Measurements from ENCODE around the gene STOML3. TPM values are rescaled to one million over a fixed set of nuclear protein-coding genes. Genes with fewer than 3 reads are reported as not detected.

STOML3 gene
- total RNA-seq, 1 experiment from 2014 or later, result not detected

GRCh38 chr13:38998739-38999138 is 8.1 kb upstream of the STOML3 start:
- Histone ChIP-seq H3K9me3 (ENCODE audit: control insufficient read depth, insufficient read depth, low read depth, low read length) (no peaks in the 10 kb centered on the region), H3K27me3 (ENCODE audit: control insufficient read depth, insufficient read depth, low read length) (no peaks in the 10 kb centered on the region), H3K4me3 (ENCODE audit: low read depth in 2 of 2, low read length in 2 of 2) (no peak overlapping the region), H3K36me3 (ENCODE audit: control insufficient read depth, insufficient read depth, low read length) (no peaks in the 10 kb centered on the region), H3K4me1 (ENCODE audit: control insufficient read depth, insufficient read depth, low read length) (no peaks in the 10 kb centered on the region), H3K27ac (ENCODE audit: low read length) (no peak overlapping the region)
- intact Hi-C loops (cut with micrococcal nuclease; ENCODE audit: unreplicated experiment) (no loop called here), in situ Hi-C loops (cut with HindIII; ENCODE audit: low pct_unique_long_range_greater_than_20kb, low sequenced_read_pairs) (no loop called here)
- ChIA-PET CTCF (no interaction called here), POLR2A (no interaction called here)
- BruUV-seq (replicated peaks), result no TSS peak
- DNase-seq (ENCODE audit: low read depth, low spot score) (no peak), ATAC-seq (no peak)
- no peak for TF ChIP-seq POLR2AphosphoS5 (IDR thresholded peaks at IDR 0.05; ENCODE audit: low read depth, low read length)
- no peak for TF ChIP-seq TCF7L2 (IDR thresholded peaks at IDR 0.05; ENCODE audit: low read depth, low read length)
- TF ChIP-seq, protein P1, sequence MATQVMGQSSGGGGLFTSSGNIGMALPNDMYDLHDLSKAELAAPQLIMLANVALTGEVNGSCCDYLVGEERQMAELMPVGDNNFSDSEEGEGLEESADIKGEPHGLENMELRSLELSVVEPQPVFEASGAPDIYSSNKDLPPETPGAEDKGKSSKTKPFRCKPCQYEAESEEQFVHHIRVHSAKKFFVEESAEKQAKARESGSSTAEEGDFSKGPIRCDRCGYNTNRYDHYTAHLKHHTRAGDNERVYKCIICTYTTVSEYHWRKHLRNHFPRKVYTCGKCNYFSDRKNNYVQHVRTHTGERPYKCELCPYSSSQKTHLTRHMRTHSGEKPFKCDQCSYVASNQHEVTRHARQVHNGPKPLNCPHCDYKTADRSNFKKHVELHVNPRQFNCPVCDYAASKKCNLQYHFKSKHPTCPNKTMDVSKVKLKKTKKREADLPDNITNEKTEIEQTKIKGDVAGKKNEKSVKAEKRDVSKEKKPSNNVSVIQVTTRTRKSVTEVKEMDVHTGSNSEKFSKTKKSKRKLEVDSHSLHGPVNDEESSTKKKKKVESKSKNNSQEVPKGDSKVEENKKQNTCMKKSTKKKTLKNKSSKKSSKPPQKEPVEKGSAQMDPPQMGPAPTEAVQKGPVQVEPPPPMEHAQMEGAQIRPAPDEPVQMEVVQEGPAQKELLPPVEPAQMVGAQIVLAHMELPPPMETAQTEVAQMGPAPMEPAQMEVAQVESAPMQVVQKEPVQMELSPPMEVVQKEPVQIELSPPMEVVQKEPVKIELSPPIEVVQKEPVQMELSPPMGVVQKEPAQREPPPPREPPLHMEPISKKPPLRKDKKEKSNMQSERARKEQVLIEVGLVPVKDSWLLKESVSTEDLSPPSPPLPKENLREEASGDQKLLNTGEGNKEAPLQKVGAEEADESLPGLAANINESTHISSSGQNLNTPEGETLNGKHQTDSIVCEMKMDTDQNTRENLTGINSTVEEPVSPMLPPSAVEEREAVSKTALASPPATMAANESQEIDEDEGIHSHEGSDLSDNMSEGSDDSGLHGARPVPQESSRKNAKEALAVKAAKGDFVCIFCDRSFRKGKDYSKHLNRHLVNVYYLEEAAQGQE (IDR thresholded peaks at IDR 0.05; ENCODE audit: insufficient read depth in 1 of 2, low read depth in 2 of 2, low read length in 1 of 2), result no peak
- TF ChIP-seq, protein P2, sequence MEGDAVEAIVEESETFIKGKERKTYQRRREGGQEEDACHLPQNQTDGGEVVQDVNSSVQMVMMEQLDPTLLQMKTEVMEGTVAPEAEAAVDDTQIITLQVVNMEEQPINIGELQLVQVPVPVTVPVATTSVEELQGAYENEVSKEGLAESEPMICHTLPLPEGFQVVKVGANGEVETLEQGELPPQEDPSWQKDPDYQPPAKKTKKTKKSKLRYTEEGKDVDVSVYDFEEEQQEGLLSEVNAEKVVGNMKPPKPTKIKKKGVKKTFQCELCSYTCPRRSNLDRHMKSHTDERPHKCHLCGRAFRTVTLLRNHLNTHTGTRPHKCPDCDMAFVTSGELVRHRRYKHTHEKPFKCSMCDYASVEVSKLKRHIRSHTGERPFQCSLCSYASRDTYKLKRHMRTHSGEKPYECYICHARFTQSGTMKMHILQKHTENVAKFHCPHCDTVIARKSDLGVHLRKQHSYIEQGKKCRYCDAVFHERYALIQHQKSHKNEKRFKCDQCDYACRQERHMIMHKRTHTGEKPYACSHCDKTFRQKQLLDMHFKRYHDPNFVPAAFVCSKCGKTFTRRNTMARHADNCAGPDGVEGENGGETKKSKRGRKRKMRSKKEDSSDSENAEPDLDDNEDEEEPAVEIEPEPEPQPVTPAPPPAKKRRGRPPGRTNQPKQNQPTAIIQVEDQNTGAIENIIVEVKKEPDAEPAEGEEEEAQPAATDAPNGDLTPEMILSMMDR (IDR thresholded peaks at IDR 0.05), result no peak
- no peak for TF ChIP-seq SIN3A (IDR thresholded peaks at IDR 0.05; ENCODE audit: borderline replicate concordance, insufficient read depth, low read depth, low read length)

GRCh38 chr13:38993381-38993780 is 2.8 kb upstream of the STOML3 start:
- H3K9me3 ChIP-seq (ENCODE audit: control insufficient read depth, insufficient read depth, low read depth, low read length), result no peaks in the 10 kb centered on the region
- in situ Hi-C loops (cut with HindIII; ENCODE audit: low pct_unique_long_range_greater_than_20kb, low sequenced_read_pairs), result no loop called here
- ChIA-PET POLR2A (no interaction called here), CTCF (no interaction called here)
- no peak overlapping the region for H3K27ac ChIP-seq (ENCODE audit: low read length)
- H3K27me3 ChIP-seq (ENCODE audit: control insufficient read depth, insufficient read depth, low read length), result no peaks in the 10 kb centered on the region
- no TSS peak for BruUV-seq (replicated peaks)
- intact Hi-C loops (cut with micrococcal nuclease; ENCODE audit: unreplicated experiment), result no loop called here
- H3K36me3 ChIP-seq (ENCODE audit: control insufficient read depth, insufficient read depth, low read length), result no peaks in the 10 kb centered on the region
- no peak for ATAC-seq
- no peaks in the 10 kb centered on the region for H3K4me1 ChIP-seq (ENCODE audit: control insufficient read depth, insufficient read depth, low read length)
- no peak for DNase-seq (ENCODE audit: low read depth, low spot score)
- TF ChIP-seq, protein P2 (IDR thresholded peaks at IDR 0.05), result no peak
- TF ChIP-seq POLR2AphosphoS5 (IDR thresholded peaks at IDR 0.05; ENCODE audit: low read depth, low read length) (no peak), SIN3A (IDR thresholded peaks at IDR 0.05; ENCODE audit: borderline replicate concordance, insufficient read depth, low read depth, low read length) (no peak), TCF7L2 (IDR thresholded peaks at IDR 0.05; ENCODE audit: low read depth, low read length) (no peak)
- TF ChIP-seq, protein P1 (IDR thresholded peaks at IDR 0.05; ENCODE audit: insufficient read depth in 1 of 2, low read depth in 2 of 2, low read length in 1 of 2), result no peak
- H3K4me3 ChIP-seq (ENCODE audit: low read depth in 2 of 2, low read length in 2 of 2), result no peak overlapping the region
